Adrenal gland (tissue), 5 donors: ENCODE data around the gene GSTM3.

ENCODE experiments used
- CTCF ChIP-seq, 6 experiments: fragments of 450-650 bp in 4 of 6; fragments of 200-600 bp in 2 of 6; sonication (generic) in 1 of 6; IDR thresholded peaks; 1 replicate in 5 of 6; 2 replicates in 1 of 6; pipeline versions ENCODE4 v1.5.1 to v1.8.0; 2016 to 2021; ENCODE audit warnings: antibody characterized with exemption in 6 of 6, mild to moderate bottlenecking in 2 of 6, moderate library complexity in 1 of 6
- POLR2A ChIP-seq, 2 donors: fragments of 450-650 bp; IDR thresholded peaks; one replicate each; pipeline ENCODE4 v1.6.1; 2017; ENCODE audit warnings: antibody characterized with exemption in 2 of 2, mild to moderate bottlenecking in 2 of 2, moderate library complexity in 1 of 2
- donor health status: DM: no; HTN: no; CAD: no.

- TF ChIP-seq POLR2A (IDR thresholded peaks at IDR 0.05): no peak
- TF ChIP-seq CTCF (IDR thresholded peaks at IDR 0.05): no peak
These were observed 46.5 kb upstream of the GSTM3 start for GRCh38 chr1:109787211-109787844.
